ENCODE measurements around the gene TMEM132A. TPM values are rescaled to one million over a fixed set of nuclear protein-coding genes. Genes with fewer than 3 reads are reported as not detected.

Gene TMEM132A
- total RNA-seq, 2 experiments from 2014 or later: 0.80 to 1.3 TPM

GRCh38 chr11:60912223-60912850 lies 11.9 kb upstream of the TMEM132A start:
- POLR2A ChIA-PET: interaction anchor here (0.7 to 2.6 kb wide), 5 partner anchors 9 to 169 kb away, joined by 3 to 13 read pairs (median 4); no protein-coding TSS in a partner anchor
- Mint-ChIP-seq H3K4me1 (peaks cover 44% of the 10 kb centered on the region), H3K27me3 (no peaks in the 10 kb centered on the region), H3K27ac (peak overlapping the region; percentile 80), H3K9me3 (no peaks in the 10 kb centered on the region), H3K4me3 (peak overlapping the region; percentile 62), H3K36me3 (peaks cover 3% of the 10 kb centered on the region)
- no peak for ATAC-seq (ENCODE audit: low read depth)
- DNase-seq: no peak

- peaks cover 43% of the 10 kb centered on the region for H3K4me1 Mint-ChIP-seq
- POLR2A ChIA-PET: interaction anchor here (0.8 to 3.1 kb wide), 12 partner anchors 7 to 199 kb away, joined by 3 to 21 read pairs (median 4); partner anchors contain the start of genes PRPF19 and ZP1
Measured at GRCh38 chr11:60912851-60913528, 11.3 kb upstream of the TMEM132A start.

GRCh38 chr11:60913793-60914632 lies 10.2 kb upstream of the TMEM132A start, which contains the start of gene TMEM109:
TSS of gene TMEM109 (plus strand) at chr11:60914158. CDS start at chr11:60919694, 5,536 bp downstream.
- DNase-seq (peak; percentile 84), ATAC-seq (ENCODE audit: low read depth) (peak; percentile 68)
- H3K27ac Mint-ChIP-seq: peak within 1 kb of the TSS; percentile 98
- peaks cover 46% of the 10 kb centered on the region for H3K4me1 Mint-ChIP-seq
- peak within 1 kb of the TSS; percentile 98 for H3K4me3 Mint-ChIP-seq
- peaks cover 4% of the 10 kb centered on the region for H3K36me3 Mint-ChIP-seq
- POLR2A ChIA-PET: interaction anchor here (0.7 to 3.1 kb wide), 16 partner anchors 8 to 198 kb away, joined by 3 to 21 read pairs (median 3); partner anchors contain the start of genes PRPF19, PTGDR2, SLC15A3 and TMEM132A
- no peaks in the 10 kb centered on the region for H3K27me3 Mint-ChIP-seq
- H3K9me3 Mint-ChIP-seq: no peaks in the 10 kb centered on the region

More at GRCh38 chr11:60912851-60913528, 11.3 kb upstream of the TMEM132A start:
- ATAC-seq (ENCODE audit: low read depth) (no peak), DNase-seq (no peak)
- peaks cover 4% of the 10 kb centered on the region for H3K36me3 Mint-ChIP-seq
- H3K9me3 Mint-ChIP-seq: no peaks in the 10 kb centered on the region
- H3K27me3 Mint-ChIP-seq: no peaks in the 10 kb centered on the region
- H3K27ac Mint-ChIP-seq: peak overlapping the region; percentile 98
- H3K4me3 Mint-ChIP-seq: peak overlapping the region; percentile 98

- DNase-seq: peak; percentile 65
- peak overlapping the region; percentile 91 for H3K27ac Mint-ChIP-seq
- peak; percentile 27 for ATAC-seq (ENCODE audit: low read depth)
- H3K4me3 Mint-ChIP-seq: peak overlapping the region; percentile 89
- no peaks in the 10 kb centered on the region for H3K27me3 Mint-ChIP-seq
- H3K4me1 Mint-ChIP-seq: peaks cover 45% of the 10 kb centered on the region
- no peaks in the 10 kb centered on the region for H3K9me3 Mint-ChIP-seq
- POLR2A ChIA-PET: interaction anchor here (0.9 to 3.1 kb wide), 16 partner anchors 9 to 200 kb away, joined by 3 to 21 read pairs (median 4); partner anchors contain the start of genes PRPF19, PTGDR2, SLC15A3 and TMEM132A
- H3K36me3 Mint-ChIP-seq: peaks cover 8% of the 10 kb centered on the region
Measured at GRCh38 chr11:60914633-60915247, 9.5 kb upstream of the TMEM132A start.

GRCh38 chr11:60915248-60915914 lies 8.9 kb upstream of the TMEM132A start:
- H3K4me3 Mint-ChIP-seq: peak overlapping the region; percentile 89
- peak overlapping the region; percentile 91 for H3K27ac Mint-ChIP-seq
- H3K36me3 Mint-ChIP-seq: peaks cover 11% of the 10 kb centered on the region
- peaks cover 43% of the 10 kb centered on the region for H3K4me1 Mint-ChIP-seq
- POLR2A ChIA-PET: interaction anchor here (0.6 to 3.1 kb wide), 16 partner anchors 8 to 216 kb away, joined by 3 to 21 read pairs (median 3); partner anchors contain the start of genes PRPF19, SLC15A3 and TMEM132A
- H3K27me3 Mint-ChIP-seq: no peaks in the 10 kb centered on the region
- no peaks in the 10 kb centered on the region for H3K9me3 Mint-ChIP-seq
- DNase-seq: peak; percentile 74
- peak; percentile 62 for ATAC-seq (ENCODE audit: low read depth)

GRCh38 chr11:60916669-60917206 lies 7.5 kb upstream of the TMEM132A start:
- Mint-ChIP-seq H3K9me3 (no peaks in the 10 kb centered on the region), H3K4me1 (peaks cover 36% of the 10 kb centered on the region), H3K4me3 (peak overlapping the region; percentile 7), H3K36me3 (peaks cover 15% of the 10 kb centered on the region), H3K27me3 (no peaks in the 10 kb centered on the region), H3K27ac (peak overlapping the region; percentile 63)
- POLR2A ChIA-PET: interaction anchor here (0.6 kb wide), 1 partner anchor 74 kb away, joined by 5 read pairs; no protein-coding TSS in a partner anchor
- ATAC-seq (ENCODE audit: low read depth) (no peak), DNase-seq (no peak)

GRCh38 chr11:60917267-60917666 lies 7.0 kb upstream of the TMEM132A start:
- H3K36me3 Mint-ChIP-seq: peaks cover 17% of the 10 kb centered on the region
- no peaks in the 10 kb centered on the region for H3K27me3 Mint-ChIP-seq
- no peak overlapping the region for H3K4me3 Mint-ChIP-seq
- peak overlapping the region; percentile 63 for H3K27ac Mint-ChIP-seq
- POLR2A ChIA-PET: no interaction called here
- ATAC-seq (ENCODE audit: low read depth): no peak
- H3K4me1 Mint-ChIP-seq: peaks cover 30% of the 10 kb centered on the region
- no peak for DNase-seq
- no peaks in the 10 kb centered on the region for H3K9me3 Mint-ChIP-seq

GRCh38 chr11:60918251-60918938 lies 5.9 kb upstream of the TMEM132A start:
- POLR2A ChIA-PET: interaction anchor here (1.0 kb wide), 1 partner anchor 18 kb away, joined by 5 read pairs; no protein-coding TSS in a partner anchor
- no peaks in the 10 kb centered on the region for H3K27me3 Mint-ChIP-seq
- DNase-seq: no peak
- H3K4me1 Mint-ChIP-seq: peaks cover 23% of the 10 kb centered on the region
- H3K4me3 Mint-ChIP-seq: no peak overlapping the region
- no peak overlapping the region for H3K27ac Mint-ChIP-seq
- H3K36me3 Mint-ChIP-seq: peaks cover 21% of the 10 kb centered on the region
- no peaks in the 10 kb centered on the region for H3K9me3 Mint-ChIP-seq
- no peak for ATAC-seq (ENCODE audit: low read depth)

- H3K4me3 Mint-ChIP-seq: no peak overlapping the region
- H3K27me3 Mint-ChIP-seq: no peaks in the 10 kb centered on the region
- POLR2A ChIA-PET: no interaction called here
- DNase-seq: no peak
- H3K4me1 Mint-ChIP-seq: peaks cover 21% of the 10 kb centered on the region
- H3K36me3 Mint-ChIP-seq: peaks cover 21% of the 10 kb centered on the region
- H3K27ac Mint-ChIP-seq: no peak overlapping the region
- ATAC-seq (ENCODE audit: low read depth): no peak
- no peaks in the 10 kb centered on the region for H3K9me3 Mint-ChIP-seq
Measured at GRCh38 chr11:60918939-60919265, 5.4 kb upstream of the TMEM132A start.

GRCh38 chr11:60919320-60919719 lies 4.9 kb upstream of the TMEM132A start:
- DNase-seq (no peak), ATAC-seq (ENCODE audit: low read depth) (no peak)
- H3K36me3 Mint-ChIP-seq: peaks cover 21% of the 10 kb centered on the region
- H3K27me3 Mint-ChIP-seq: no peaks in the 10 kb centered on the region
- H3K27ac Mint-ChIP-seq: no peak overlapping the region
- H3K9me3 Mint-ChIP-seq: no peaks in the 10 kb centered on the region
- POLR2A ChIA-PET: interaction anchor here (0.9 kb wide), 1 partner anchor 9 kb away, joined by 3 read pairs; no protein-coding TSS in a partner anchor
- H3K4me3 Mint-ChIP-seq: no peak overlapping the region
- peaks cover 20% of the 10 kb centered on the region for H3K4me1 Mint-ChIP-seq

- no peaks in the 10 kb centered on the region for H3K9me3 Mint-ChIP-seq
- POLR2A ChIA-PET: interaction anchor here (0.6 to 0.9 kb wide), 2 partner anchors 8 to 81 kb away, joined by 3 to 4 read pairs; no protein-coding TSS in a partner anchor
Measured at GRCh38 chr11:60919956-60920355, 4.3 kb upstream of the TMEM132A start.

More at GRCh38 chr11:60919956-60920355, 4.3 kb upstream of the TMEM132A start:
- Mint-ChIP-seq H3K4me1 (peaks cover 20% of the 10 kb centered on the region), H3K27ac (no peak overlapping the region), H3K36me3 (peaks cover 21% of the 10 kb centered on the region), H3K27me3 (peaks cover 2% of the 10 kb centered on the region), H3K4me3 (no peak overlapping the region)
- DNase-seq (no peak), ATAC-seq (ENCODE audit: low read depth) (no peak)

Data from activated naive CD8-positive, alpha-beta T cell treated with anti-CD3 and anti-CD28 coated beads, Interleukin-2, amount 10 ng/mL, durations not matched to agents 7 days and 5 days (primary cell).